RKO (cell line): ENCODE measurements around the gene SLC17A1.

Source experiments
- DNase-seq: peaks from one replicate; pipeline ENCODE4 v3.0.0-alpha.2; 2016; ENCODE audit warnings: low spot score

SLC17A1 gene

GRCh38 chr6:25831532-25832306 lies at the start of gene SLC17A1:
Gene SLC17A1, minus strand, starts transcription at chr6:25832052. Its CDS starts 1,495 bp downstream, at chr6:25830557.
- DNase-seq = no peak

- no peak for DNase-seq
These were observed 48.7 kb upstream of the SLC17A1 start for GRCh38 chr6:25880601-25881000.

GRCh38 chr6:25878721-25879322 lies 47.0 kb upstream of the SLC17A1 start:
- DNase-seq = no peak

GRCh38 chr6:25875926-25876602 lies 44.2 kb upstream of the SLC17A1 start:
- no peak for DNase-seq

- no peak for DNase-seq
These were observed 43.7 kb upstream of the SLC17A1 start for GRCh38 chr6:25875563-25875905.

GRCh38 chr6:25874822-25875562 lies 43.1 kb upstream of the SLC17A1 start:
- no peak for DNase-seq

GRCh38 chr6:25874118-25874517 lies 42.3 kb upstream of the SLC17A1 start, which contains the start of gene SLC17A3:
Gene SLC17A3, minus strand, starts transcription at chr6:25874243. Its CDS starts 5,856 bp downstream, at chr6:25868387.
- DNase-seq = no peak

GRCh38 chr6:25872814-25873213 lies 41.0 kb upstream of the SLC17A1 start:
- DNase-seq = no peak

- DNase-seq = no peak
These were observed 38.0 kb upstream of the SLC17A1 start for GRCh38 chr6:25869840-25870239.

GRCh38 chr6:25868436-25869183 lies 36.8 kb upstream of the SLC17A1 start:
- no peak for DNase-seq

GRCh38 chr6:25866011-25866410 lies 34.2 kb upstream of the SLC17A1 start:
- DNase-seq = no peak

- no peak for DNase-seq
These were observed 31.5 kb upstream of the SLC17A1 start for GRCh38 chr6:25863360-25863759.

- no peak for DNase-seq
These were observed 30.3 kb upstream of the SLC17A1 start for GRCh38 chr6:25862199-25862598.

- no peak for DNase-seq
These were observed 20.9 kb upstream of the SLC17A1 start for GRCh38 chr6:25852756-25853155.

- no peak for DNase-seq
These were observed 20.1 kb upstream of the SLC17A1 start for GRCh38 chr6:25851961-25852360.

GRCh38 chr6:25844518-25844917 lies 12.7 kb upstream of the SLC17A1 start:
- DNase-seq = no peak

- no peak for DNase-seq
These were observed 10.7 kb upstream of the SLC17A1 start for GRCh38 chr6:25842526-25842925.

- no peak for DNase-seq
These were observed 3.8 kb upstream of the SLC17A1 start for GRCh38 chr6:25835442-25836283.

- DNase-seq = no peak
These were observed 3.1 kb upstream of the SLC17A1 start for GRCh38 chr6:25834950-25835349.

- no peak for DNase-seq
These were observed 1.3 kb upstream of the SLC17A1 start for GRCh38 chr6:25833136-25833535.

GRCh38 chr6:25832670-25833069 lies 818 bp upstream of the SLC17A1 start:
- DNase-seq = no peak
